ENCODE measurements around the gene KRT75.

GRCh38 chr12:52446367-52447045 lies 12.3 kb upstream of the KRT75 start:
- no peak for TF ChIP-seq CTCF (conservative IDR thresholded peaks at IDR 0.05)
- TF ChIP-seq ZFX (IDR thresholded peaks at IDR 0.05): no peak
